ENCODE measurements around the gene PSMD13.

Gene PSMD13

DNA sequence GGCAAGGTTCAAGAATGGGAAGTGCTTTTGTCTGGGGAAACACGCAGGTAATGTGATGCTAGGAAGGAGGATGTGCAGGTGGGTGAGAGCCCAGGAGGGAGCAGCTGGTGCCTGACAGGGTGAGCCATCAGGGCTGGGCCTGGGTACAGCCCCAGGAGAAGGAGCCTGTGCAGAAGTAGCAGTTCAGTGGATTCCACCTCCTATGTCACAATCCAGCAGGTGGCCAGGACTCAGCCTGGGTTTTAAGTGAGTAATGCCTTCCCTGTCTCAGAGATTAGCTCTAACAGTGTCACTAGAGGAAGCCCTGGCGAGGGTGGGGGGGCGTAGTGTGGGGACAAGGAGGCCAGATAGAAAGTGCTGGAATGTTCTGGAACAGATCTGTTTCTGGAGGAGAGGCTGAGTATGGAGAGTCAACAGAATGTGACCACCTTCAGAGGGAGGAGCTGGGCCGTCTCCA lies 21.2 kb upstream of the PSMD13 start:
- H3K4me1 ChIP-seq (ENCODE audit: insufficient read depth, low read length, severe bottlenecking), result no peaks in the 10 kb centered on the region
- H3K9me2 ChIP-seq (ENCODE audit: low read depth, low read length), result no peaks in the 10 kb centered on the region
- H3K9ac ChIP-seq (ENCODE audit: low read length), result no peak overlapping the region
- H2AFZ ChIP-seq (ENCODE audit: low read length), result no peak overlapping the region
- H4K20me1 ChIP-seq (ENCODE audit: insufficient read depth, low read length), result no peaks in the 10 kb centered on the region
- peaks cover 55% of the 10 kb centered on the region for H3K36me3 ChIP-seq (ENCODE audit: insufficient read depth, low read length)
- H3K79me2 ChIP-seq (ENCODE audit: insufficient read depth, low read length), result no peaks in the 10 kb centered on the region
- TF ChIP-seq EZH2 (IDR thresholded peaks at IDR 0.05; ENCODE audit: borderline replicate concordance, low read length) (no peak), CTCF (IDR thresholded peaks at IDR 0.05; ENCODE audit: low read length) (no peak)
- H3F3A ChIP-seq (ENCODE audit: insufficient read depth, low read length), result no peaks in the 10 kb centered on the region
- no peaks in the 10 kb centered on the region for H3K27me3 ChIP-seq (ENCODE audit: insufficient read depth, low read length)
- no peak overlapping the region for H3K4me2 ChIP-seq (ENCODE audit: low read length)
- no peak overlapping the region for H3K27ac ChIP-seq (ENCODE audit: low read depth, low read length, poor library complexity, severe bottlenecking)
- no peak overlapping the region for H3K4me3 ChIP-seq (ENCODE audit: low read depth, low read length, poor library complexity, severe bottlenecking)
- H3K9me3 ChIP-seq (ENCODE audit: low read length), result no peaks in the 10 kb centered on the region

DNA sequence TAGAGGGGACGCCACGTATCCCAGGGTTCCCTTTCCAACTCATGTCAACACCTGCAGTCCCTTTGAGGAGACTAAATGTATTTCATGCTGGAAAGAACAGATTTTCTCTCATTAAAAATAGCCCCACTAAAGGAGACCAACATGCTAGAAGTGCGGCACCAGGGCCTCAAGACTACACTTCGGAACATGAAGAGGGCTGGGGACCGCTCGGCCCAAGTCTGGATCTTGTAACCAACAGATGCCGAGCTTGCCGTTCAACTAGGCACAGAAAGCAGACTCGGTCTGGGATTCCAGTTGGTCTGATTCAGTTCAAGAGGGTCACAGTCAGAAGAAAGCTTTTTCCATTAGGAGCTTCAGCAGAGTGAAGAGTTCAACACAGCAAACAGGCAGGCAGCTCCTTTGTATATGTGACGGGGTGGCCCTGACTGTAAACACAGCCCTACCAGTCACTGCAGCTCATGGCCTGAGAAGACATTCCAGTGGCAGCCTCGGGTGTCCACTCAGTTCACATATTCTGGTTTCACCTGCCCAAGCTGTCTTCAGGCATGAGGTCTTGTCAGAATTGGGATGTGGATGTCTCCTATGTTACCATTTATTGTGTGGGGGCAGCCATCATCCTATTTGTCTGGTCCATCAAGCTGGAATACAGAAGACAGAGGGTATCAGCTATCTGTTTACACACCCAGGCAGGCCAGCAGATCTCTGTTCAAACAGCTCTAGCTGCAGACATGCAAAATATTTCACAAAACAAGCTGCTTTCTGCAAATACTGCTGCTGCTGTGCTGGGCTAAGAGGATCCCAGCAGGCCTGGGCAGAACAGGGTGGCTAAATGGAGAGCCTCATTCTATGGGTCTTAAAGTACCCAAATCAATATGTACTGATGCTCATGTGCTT lies 20.4 kb upstream of the PSMD13 start:
- Histone ChIP-seq H3K9me3 (ENCODE audit: low read length) (no peaks in the 10 kb centered on the region), H3K9ac (ENCODE audit: low read length) (no peak overlapping the region), H3K79me2 (ENCODE audit: insufficient read depth, low read length) (no peaks in the 10 kb centered on the region), H3F3A (ENCODE audit: insufficient read depth, low read length) (no peaks in the 10 kb centered on the region), H3K4me1 (ENCODE audit: insufficient read depth, low read length, severe bottlenecking) (no peaks in the 10 kb centered on the region), H2AFZ (ENCODE audit: low read length) (no peak overlapping the region), H3K27ac (ENCODE audit: low read depth, low read length, poor library complexity, severe bottlenecking) (no peak overlapping the region), H3K9me2 (ENCODE audit: low read depth, low read length) (no peaks in the 10 kb centered on the region), H3K4me2 (ENCODE audit: low read length) (no peak overlapping the region), H3K27me3 (ENCODE audit: insufficient read depth, low read length) (no peaks in the 10 kb centered on the region), H3K4me3 (ENCODE audit: low read depth, low read length, poor library complexity, severe bottlenecking) (no peak overlapping the region), H4K20me1 (ENCODE audit: insufficient read depth, low read length) (no peaks in the 10 kb centered on the region), H3K36me3 (ENCODE audit: insufficient read depth, low read length) (peaks cover 48% of the 10 kb centered on the region)
- TF ChIP-seq CTCF (IDR thresholded peaks at IDR 0.05; ENCODE audit: low read length), result no peak
- TF ChIP-seq EZH2 (IDR thresholded peaks at IDR 0.05; ENCODE audit: borderline replicate concordance, low read length), result no peak

DNA sequence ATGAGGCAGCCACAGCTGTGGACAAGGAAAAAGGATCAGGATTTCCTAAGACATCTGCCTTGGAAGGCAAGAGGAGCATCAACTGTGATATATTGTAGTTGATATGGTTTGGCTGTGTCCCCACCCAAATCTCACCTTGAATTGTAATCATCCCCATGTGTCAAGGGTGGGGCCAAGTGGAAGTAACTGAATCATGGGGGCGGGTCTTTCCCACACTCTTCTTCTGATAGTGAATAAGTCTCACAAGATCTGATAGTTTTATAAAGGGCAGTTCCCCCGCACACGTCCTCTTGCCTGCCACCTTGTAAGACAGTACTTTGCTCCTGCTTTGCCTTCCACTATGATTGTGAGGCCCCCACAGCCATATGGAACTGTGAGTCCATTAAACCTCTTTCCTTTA lies 19.1 kb upstream of the PSMD13 start:
- Histone ChIP-seq H3K9ac (ENCODE audit: low read length) (no peak overlapping the region), H4K20me1 (ENCODE audit: insufficient read depth, low read length) (no peaks in the 10 kb centered on the region), H2AFZ (ENCODE audit: low read length) (no peak overlapping the region), H3K9me2 (ENCODE audit: low read depth, low read length) (no peaks in the 10 kb centered on the region), H3F3A (ENCODE audit: insufficient read depth, low read length) (no peaks in the 10 kb centered on the region), H3K4me3 (ENCODE audit: low read depth, low read length, poor library complexity, severe bottlenecking) (no peak overlapping the region), H3K9me3 (ENCODE audit: low read length) (no peaks in the 10 kb centered on the region), H3K79me2 (ENCODE audit: insufficient read depth, low read length) (no peaks in the 10 kb centered on the region), H3K36me3 (ENCODE audit: insufficient read depth, low read length) (peaks cover 34% of the 10 kb centered on the region), H3K4me2 (ENCODE audit: low read length) (no peak overlapping the region), H3K4me1 (ENCODE audit: insufficient read depth, low read length, severe bottlenecking) (no peaks in the 10 kb centered on the region), H3K27ac (ENCODE audit: low read depth, low read length, poor library complexity, severe bottlenecking) (no peak overlapping the region), H3K27me3 (ENCODE audit: insufficient read depth, low read length) (no peaks in the 10 kb centered on the region)
- TF ChIP-seq EZH2 (IDR thresholded peaks at IDR 0.05; ENCODE audit: borderline replicate concordance, low read length), result no peak
- no peak for TF ChIP-seq CTCF (IDR thresholded peaks at IDR 0.05; ENCODE audit: low read length)

Data from OCI-LY1 (cell line).